Measurements from ENCODE around the gene SLC9A9.

DNA sequence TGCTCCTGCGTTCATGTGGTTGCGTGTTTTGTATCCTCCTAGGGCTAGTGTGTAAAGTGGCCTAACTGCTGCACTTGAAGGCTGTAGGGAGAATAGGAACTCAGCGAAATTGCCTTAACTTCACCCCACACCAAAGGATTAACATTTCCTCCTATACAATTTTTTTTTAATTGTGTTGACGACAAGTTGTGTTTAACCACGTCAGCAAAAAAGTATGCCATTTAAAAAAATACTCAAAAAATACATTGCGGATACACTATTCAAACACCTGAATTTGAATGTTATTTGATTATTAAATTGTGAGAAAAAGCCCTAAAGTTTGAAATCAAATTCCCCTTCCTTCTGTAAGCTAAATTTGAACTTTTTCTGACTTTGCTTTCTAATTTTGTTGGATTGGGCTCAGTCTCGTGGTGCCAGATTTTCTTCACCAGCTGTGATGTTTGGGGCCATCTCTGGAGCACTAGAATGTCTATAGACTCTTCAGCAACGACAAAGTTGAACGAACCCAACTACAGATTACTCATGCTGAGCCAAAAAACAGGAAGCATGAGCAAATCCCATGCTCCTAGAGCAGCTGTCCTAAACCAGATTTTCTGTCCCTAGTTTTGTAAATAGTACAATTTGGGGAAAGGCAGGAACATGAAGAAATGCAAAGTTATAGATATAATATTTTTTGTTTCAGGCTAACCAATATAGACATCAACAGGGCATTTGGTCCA is 8.1 kb upstream of the SLC9A9 start:
- TF ChIP-seq, protein P1, sequence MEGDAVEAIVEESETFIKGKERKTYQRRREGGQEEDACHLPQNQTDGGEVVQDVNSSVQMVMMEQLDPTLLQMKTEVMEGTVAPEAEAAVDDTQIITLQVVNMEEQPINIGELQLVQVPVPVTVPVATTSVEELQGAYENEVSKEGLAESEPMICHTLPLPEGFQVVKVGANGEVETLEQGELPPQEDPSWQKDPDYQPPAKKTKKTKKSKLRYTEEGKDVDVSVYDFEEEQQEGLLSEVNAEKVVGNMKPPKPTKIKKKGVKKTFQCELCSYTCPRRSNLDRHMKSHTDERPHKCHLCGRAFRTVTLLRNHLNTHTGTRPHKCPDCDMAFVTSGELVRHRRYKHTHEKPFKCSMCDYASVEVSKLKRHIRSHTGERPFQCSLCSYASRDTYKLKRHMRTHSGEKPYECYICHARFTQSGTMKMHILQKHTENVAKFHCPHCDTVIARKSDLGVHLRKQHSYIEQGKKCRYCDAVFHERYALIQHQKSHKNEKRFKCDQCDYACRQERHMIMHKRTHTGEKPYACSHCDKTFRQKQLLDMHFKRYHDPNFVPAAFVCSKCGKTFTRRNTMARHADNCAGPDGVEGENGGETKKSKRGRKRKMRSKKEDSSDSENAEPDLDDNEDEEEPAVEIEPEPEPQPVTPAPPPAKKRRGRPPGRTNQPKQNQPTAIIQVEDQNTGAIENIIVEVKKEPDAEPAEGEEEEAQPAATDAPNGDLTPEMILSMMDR (optimal IDR thresholded peaks at IDR 0.05 in 1 of 3, IDR thresholded peaks at IDR 0.05 in 1 of 3, conservative IDR thresholded peaks at IDR 0.05 in 1 of 3; ENCODE audit: extremely low read depth in 1 of 3, insufficient read depth in 2 of 3, low read length in 3 of 3), result no peak
- TF ChIP-seq EZH2 (IDR thresholded peaks at IDR 0.05; ENCODE audit: low read length), result no peak

Measured in keratinocyte (primary cell).